Astrocyte of the cerebellum (primary cell): ENCODE results near the gene CCDC178.

ENCODE experiments used
- DNase-seq: peaks from one replicate; pipeline ENCODE4 v3.0.0-alpha.2; 2011; ENCODE audit warnings: low read depth
- H3K4me3 ChIP-seq: 2 replicates; pipeline ENCODE4 v1.5.1; 2011; ENCODE audit warnings: mild to moderate bottlenecking, low read depth, low read length, moderate library complexity
- in situ Hi-C: cut with HindIII; loops from 2 replicates; pipeline ENCODE4 v1.10.0; 2017; ENCODE audit warnings: low sequenced_read_pairs
- TF ChIP-seq, protein P1 (sequence below): IDR thresholded peaks from 2 replicates; pipeline ENCODE4 v1.5.1; 2012; ENCODE audit warnings: low read length, low read depth, moderate library complexity, mild to moderate bottlenecking; ENCODE audit errors: missing control alignments

Gene CCDC178

DNA sequence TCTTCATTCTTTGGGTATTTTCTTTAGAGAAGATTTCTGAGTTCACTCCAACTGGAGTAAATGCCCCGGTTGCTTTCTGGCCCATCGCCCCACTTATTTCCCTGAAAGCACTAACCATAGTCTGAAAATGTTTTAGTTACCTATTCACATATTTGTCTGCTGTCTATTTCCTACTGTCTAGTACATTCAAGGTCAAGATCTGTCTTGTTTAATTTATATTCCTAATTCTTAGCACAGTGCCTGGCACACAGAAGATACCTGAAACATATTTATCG lies 533.3 kb downstream of the CCDC178 start:
- DNase-seq: no peak
- in situ Hi-C loops: no loop called here
- no peak overlapping the region for H3K4me3 ChIP-seq
- TF ChIP-seq, protein P1, sequence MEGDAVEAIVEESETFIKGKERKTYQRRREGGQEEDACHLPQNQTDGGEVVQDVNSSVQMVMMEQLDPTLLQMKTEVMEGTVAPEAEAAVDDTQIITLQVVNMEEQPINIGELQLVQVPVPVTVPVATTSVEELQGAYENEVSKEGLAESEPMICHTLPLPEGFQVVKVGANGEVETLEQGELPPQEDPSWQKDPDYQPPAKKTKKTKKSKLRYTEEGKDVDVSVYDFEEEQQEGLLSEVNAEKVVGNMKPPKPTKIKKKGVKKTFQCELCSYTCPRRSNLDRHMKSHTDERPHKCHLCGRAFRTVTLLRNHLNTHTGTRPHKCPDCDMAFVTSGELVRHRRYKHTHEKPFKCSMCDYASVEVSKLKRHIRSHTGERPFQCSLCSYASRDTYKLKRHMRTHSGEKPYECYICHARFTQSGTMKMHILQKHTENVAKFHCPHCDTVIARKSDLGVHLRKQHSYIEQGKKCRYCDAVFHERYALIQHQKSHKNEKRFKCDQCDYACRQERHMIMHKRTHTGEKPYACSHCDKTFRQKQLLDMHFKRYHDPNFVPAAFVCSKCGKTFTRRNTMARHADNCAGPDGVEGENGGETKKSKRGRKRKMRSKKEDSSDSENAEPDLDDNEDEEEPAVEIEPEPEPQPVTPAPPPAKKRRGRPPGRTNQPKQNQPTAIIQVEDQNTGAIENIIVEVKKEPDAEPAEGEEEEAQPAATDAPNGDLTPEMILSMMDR: no peak

DNA sequence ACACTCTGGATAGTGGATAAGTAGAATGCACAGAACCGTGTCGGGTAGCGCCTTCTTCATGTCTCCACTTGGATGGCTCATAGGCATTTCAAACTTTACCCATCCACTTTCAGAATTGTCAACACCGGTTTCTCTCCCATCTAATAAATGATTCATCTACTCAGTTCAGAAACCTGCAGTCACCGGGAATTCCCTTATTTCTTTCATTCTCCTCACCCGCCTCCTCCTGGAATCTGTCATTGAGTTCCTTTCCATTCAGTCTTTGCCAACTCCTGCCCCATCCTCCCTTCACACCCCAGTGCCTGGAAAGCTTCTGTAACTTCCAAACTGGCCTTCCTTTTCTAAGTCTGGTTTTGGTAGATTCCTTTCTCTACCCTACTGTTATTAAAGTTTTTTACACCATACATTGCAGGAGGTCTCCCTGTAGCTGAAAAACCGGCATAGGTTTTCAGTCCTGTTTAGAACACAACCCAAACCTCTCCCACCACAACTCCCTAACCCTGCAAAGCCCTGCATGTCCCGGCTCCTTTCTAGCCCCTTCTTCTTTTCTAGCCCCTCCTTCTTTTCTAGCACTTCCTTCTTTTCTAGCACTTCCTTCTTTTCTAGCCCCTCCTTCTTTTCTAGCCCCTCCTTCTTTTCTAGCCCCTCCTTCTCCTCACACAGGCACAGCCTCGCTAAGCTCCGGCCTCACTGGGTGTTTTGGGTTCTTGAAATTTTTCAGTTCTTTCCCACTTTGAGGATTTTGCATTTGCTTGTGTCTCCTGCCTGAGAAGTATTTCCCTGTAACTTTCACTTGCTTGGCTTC lies 533.8 kb downstream of the CCDC178 start:
- H3K4me3 ChIP-seq: no peak overlapping the region
- DNase-seq: no peak
- in situ Hi-C loops: no loop called here
- TF ChIP-seq, protein P1: no peak

DNA sequence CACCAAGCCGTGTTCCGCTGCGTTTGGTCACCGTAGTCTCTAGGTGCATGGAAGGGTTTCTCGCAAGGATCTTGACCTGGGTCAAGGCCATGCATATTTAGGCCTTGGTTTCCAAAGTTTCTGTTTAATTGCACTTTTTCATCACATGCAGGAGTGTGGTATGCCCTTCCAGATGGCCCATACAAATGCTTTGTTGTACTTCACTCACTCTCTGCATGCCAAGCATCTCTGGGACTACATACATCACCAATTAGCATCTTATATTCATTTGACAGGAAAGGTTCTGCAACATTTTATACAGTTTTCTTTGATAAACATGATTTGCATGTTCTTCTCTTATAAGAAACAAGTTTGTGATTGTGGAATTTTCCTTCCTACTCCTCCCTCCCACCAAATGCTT lies 534.9 kb downstream of the CCDC178 start:
- in situ Hi-C loops: no loop called here
- no peak overlapping the region for H3K4me3 ChIP-seq
- no peak for DNase-seq
- TF ChIP-seq, protein P1: no peak

DNA sequence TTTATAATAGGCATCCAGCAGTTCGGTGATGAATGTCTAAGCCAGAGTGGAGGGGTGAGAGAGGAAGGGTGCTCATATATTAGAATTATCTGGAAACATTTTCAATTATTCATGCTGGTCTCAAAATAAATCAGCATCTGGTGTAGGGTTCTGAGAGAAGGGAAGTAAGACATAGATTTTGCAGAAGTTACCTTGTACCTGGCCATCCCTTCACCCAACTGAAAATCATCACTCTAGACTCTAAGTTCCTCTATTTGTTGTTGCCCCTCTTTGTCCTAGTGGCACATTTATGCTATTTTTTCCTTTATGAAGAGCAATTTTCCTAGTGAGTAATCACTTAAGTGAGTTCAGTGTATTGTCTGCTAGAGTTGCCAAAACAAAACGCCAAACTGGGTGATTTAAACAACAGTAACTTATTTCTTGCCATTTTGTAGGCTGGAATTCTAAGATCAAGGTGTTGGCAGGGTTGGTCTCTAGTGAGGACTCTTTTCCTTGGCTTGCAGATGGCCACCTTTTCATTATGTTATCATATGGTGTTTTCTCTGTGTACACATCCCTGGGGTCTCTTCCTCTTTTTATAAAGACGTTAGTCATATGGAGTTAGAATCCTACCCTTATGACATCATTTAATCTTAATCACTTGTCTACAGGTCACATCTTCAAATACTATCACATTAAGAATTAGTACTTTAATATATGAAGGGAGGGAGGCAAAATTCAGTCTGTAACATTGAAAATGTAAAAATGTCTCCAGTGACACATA lies 537.8 kb downstream of the CCDC178 start:
- DNase-seq: no peak
- H3K4me3 ChIP-seq: no peak overlapping the region
- TF ChIP-seq, protein P1: no peak
- in situ Hi-C loops: no loop called here

DNA sequence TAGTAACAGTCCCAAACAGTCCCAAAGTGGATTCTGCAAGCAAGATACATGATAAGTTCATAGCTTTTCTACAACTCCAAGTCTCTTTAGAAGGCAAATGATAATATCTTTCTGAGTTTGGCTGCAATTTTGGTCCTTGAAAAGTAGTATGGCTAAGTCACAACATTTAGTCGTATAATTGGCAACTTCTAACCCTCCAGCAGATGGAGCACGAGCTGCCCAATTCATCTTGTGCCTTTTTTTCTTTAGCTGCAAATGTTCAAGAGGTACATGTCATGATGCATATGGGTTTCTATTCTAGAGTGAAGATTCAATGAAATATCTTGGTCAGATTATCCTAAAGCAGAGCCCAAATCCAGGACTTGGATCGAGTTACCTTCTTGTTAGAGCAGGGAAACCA lies 540.7 kb downstream of the CCDC178 start:
- H3K4me3 ChIP-seq: no peak overlapping the region
- in situ Hi-C loops: no loop called here
- no peak for DNase-seq
- TF ChIP-seq, protein P1: no peak

DNA sequence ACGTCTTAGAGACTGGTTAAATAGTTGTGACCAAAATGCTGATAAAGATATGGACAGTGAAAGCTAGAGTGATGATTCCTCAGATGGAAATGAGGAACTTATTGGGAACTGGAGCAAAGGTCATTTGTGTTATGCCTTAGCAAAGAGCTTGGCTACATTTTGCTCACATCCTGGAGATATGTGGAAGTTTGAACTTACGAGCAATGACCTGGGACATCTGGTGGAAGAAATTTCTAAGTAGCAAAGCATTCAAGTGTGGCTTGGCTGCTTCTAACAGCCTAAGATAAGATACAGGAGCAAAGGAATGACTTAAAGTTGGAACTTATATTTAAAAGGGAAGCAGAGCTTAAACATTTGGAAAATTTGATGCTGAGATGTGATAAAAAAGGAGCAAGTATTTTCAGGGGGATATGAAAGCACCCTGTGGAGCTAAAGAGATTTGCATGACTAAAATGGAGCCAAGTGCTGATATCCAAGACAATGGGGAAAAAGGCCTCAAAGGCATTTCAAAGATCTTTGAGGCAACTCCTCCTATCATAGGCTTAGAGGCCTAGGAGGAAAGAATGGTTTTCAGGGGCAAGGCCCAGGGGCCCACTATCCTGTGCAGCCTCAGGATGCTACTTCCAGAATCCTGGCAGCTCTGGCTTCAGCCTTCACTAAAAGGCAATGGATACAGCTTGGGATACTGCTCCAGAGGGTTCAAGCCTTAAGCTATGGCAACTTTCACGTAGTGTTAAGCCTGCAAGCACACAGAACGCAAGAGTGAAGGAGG lies 543.6 kb downstream of the CCDC178 start:
- TF ChIP-seq, protein P1: no peak
- no peak overlapping the region for H3K4me3 ChIP-seq
- in situ Hi-C loops: no loop called here
- no peak for DNase-seq
